ENCODE results near the gene CERT1. TPM values are rescaled to one million over a fixed set of nuclear protein-coding genes. Genes with fewer than 3 reads are reported as not detected.

CERT1 gene
- total RNA-seq, 1 experiment from 2014 or later: 30.0 TPM

DNA sequence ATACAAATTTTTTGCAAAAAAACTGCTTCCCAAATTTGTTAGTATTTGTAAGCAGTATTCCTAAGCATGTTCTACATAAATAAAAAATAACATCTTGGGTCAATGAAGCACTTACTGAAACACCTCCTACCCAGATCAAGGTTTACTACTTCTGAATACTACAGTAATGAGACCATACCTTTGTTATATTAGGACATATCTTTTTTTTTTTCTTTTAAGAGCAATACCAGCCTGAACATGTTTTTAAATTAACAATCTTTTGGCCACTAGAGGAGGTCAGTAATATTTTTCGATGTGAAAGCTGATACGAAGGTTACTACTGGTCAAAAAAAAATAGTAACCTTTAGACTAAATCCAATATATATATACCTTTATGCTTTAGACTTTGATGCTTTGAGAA, 72.7 kb downstream of the CERT1 start:
- no peak for DNase-seq (ENCODE audit: low spot score)
- no peaks in the 10 kb centered on the region for H3K36me3 ChIP-seq (ENCODE audit: insufficient read depth, low read length, poor library complexity, severe bottlenecking)
- intact Hi-C loops (cut with micrococcal nuclease; ENCODE audit: unreplicated experiment): no loop called here
- H3K4me3 ChIP-seq (ENCODE audit: low read depth, low read length, poor library complexity, severe bottlenecking): no peak overlapping the region
- no peaks in the 10 kb centered on the region for H3K4me1 ChIP-seq (ENCODE audit: insufficient read depth, low read length, poor library complexity, severe bottlenecking)
- no peaks in the 10 kb centered on the region for H3K9me3 ChIP-seq (ENCODE audit: low read depth, low read length, poor library complexity, severe bottlenecking)
- no peaks in the 10 kb centered on the region for H3K27me3 ChIP-seq (replicated peaks; ENCODE audit: insufficient read depth, low read depth, low read length, poor library complexity)
- POLR2A ChIA-PET (ENCODE audit: low non-redundant PET): interaction anchor here (0.6 kb wide), 1 partner anchor 22 kb away, joined by 3 read pairs; no protein-coding TSS in a partner anchor
- no TSS peak for BruUV-seq (replicated peaks)
- no peak overlapping the region for H3K27ac ChIP-seq (ENCODE audit: low read depth, low read length, poor library complexity, severe bottlenecking)
- CTCF ChIA-PET: no interaction called here
- no peak for TF ChIP-seq EZH2 (IDR thresholded peaks at IDR 0.05; ENCODE audit: borderline replicate concordance, low read depth, low read length, poor library complexity, severe bottlenecking)
- TF ChIP-seq, protein P1, sequence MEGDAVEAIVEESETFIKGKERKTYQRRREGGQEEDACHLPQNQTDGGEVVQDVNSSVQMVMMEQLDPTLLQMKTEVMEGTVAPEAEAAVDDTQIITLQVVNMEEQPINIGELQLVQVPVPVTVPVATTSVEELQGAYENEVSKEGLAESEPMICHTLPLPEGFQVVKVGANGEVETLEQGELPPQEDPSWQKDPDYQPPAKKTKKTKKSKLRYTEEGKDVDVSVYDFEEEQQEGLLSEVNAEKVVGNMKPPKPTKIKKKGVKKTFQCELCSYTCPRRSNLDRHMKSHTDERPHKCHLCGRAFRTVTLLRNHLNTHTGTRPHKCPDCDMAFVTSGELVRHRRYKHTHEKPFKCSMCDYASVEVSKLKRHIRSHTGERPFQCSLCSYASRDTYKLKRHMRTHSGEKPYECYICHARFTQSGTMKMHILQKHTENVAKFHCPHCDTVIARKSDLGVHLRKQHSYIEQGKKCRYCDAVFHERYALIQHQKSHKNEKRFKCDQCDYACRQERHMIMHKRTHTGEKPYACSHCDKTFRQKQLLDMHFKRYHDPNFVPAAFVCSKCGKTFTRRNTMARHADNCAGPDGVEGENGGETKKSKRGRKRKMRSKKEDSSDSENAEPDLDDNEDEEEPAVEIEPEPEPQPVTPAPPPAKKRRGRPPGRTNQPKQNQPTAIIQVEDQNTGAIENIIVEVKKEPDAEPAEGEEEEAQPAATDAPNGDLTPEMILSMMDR (conservative IDR thresholded peaks at IDR 0.05; ENCODE audit: low read depth, low read length): no peak

DNA sequence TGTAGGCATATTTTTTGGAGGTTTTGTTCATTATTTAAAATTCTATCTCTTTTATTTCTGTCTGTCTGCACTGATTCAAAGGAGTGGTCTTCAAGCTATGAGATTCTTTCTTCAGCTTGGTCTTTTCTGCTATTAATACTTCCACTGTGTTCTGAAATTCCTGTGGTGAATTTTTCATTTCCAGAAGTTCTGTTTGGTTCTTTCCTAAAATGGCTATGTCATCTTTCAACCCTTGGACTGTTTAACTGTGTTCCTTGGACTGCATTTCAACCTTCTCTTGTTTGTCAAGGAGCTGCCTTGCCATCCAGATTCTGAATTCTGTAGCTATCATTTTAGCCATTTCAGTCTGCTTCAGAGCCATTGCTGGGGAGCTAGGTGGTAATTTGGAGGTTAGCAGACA, 76.3 kb downstream of the CERT1 start:
- Histone ChIP-seq H3K4me3 (ENCODE audit: low read depth, low read length, poor library complexity, severe bottlenecking) (no peak overlapping the region), H3K4me1 (ENCODE audit: insufficient read depth, low read length, poor library complexity, severe bottlenecking) (no peaks in the 10 kb centered on the region), H3K27ac (ENCODE audit: low read depth, low read length, poor library complexity, severe bottlenecking) (no peak overlapping the region), H3K9me3 (ENCODE audit: low read depth, low read length, poor library complexity, severe bottlenecking) (no peaks in the 10 kb centered on the region), H3K27me3 (replicated peaks; ENCODE audit: insufficient read depth, low read depth, low read length, poor library complexity) (no peaks in the 10 kb centered on the region), H3K36me3 (ENCODE audit: insufficient read depth, low read length, poor library complexity, severe bottlenecking) (no peaks in the 10 kb centered on the region)
- intact Hi-C loops (cut with micrococcal nuclease; ENCODE audit: unreplicated experiment): no loop called here
- TF ChIP-seq, protein P1 (conservative IDR thresholded peaks at IDR 0.05; ENCODE audit: low read depth, low read length): no peak
- no peak for TF ChIP-seq EZH2 (IDR thresholded peaks at IDR 0.05; ENCODE audit: borderline replicate concordance, low read depth, low read length, poor library complexity, severe bottlenecking)
- CTCF ChIA-PET: no interaction called here
- no TSS peak for BruUV-seq (replicated peaks)
- POLR2A ChIA-PET (ENCODE audit: low non-redundant PET): no interaction called here
- no peak for DNase-seq (ENCODE audit: low spot score)

- Histone ChIP-seq H3K36me3 (ENCODE audit: insufficient read depth, low read length, poor library complexity, severe bottlenecking) (no peaks in the 10 kb centered on the region), H3K9me3 (ENCODE audit: low read depth, low read length, poor library complexity, severe bottlenecking) (no peaks in the 10 kb centered on the region), H3K27ac (ENCODE audit: low read depth, low read length, poor library complexity, severe bottlenecking) (no peak overlapping the region), H3K27me3 (replicated peaks; ENCODE audit: insufficient read depth, low read depth, low read length, poor library complexity) (no peaks in the 10 kb centered on the region), H3K4me3 (ENCODE audit: low read depth, low read length, poor library complexity, severe bottlenecking) (no peak overlapping the region), H3K4me1 (ENCODE audit: insufficient read depth, low read length, poor library complexity, severe bottlenecking) (no peaks in the 10 kb centered on the region)
- intact Hi-C loops (cut with micrococcal nuclease; ENCODE audit: unreplicated experiment): no loop called here
- no TSS peak for BruUV-seq (replicated peaks)
- no peak for TF ChIP-seq EZH2 (IDR thresholded peaks at IDR 0.05; ENCODE audit: borderline replicate concordance, low read depth, low read length, poor library complexity, severe bottlenecking)
- ChIA-PET POLR2A (ENCODE audit: low non-redundant PET) (no interaction called here), CTCF (no interaction called here)
- DNase-seq (ENCODE audit: low spot score): no peak
These were observed 77.5 kb downstream of the CERT1 start for GRCh38 chr5:75433814-75434506.

DNA sequence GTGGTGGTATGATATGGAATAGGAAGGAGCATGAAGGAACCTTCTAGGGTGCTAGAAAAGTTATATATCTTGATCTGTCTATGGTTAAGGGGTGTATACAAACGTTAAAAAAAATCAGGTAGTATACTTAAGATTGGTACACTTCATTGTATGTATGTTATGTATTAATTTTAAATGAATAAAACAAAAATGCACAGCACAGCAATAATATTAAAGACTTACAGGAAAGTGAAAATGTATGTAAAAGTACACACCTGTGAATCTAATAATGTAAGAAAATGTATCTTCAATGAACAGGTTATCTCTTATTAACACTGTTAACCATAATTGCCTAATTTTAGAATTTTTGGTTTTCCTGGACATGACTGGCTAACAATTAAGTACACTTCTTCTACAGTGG, 97.2 kb downstream of the CERT1 start:
- H3K9me3 ChIP-seq (ENCODE audit: low read depth, low read length, poor library complexity, severe bottlenecking): no peaks in the 10 kb centered on the region
- intact Hi-C loops (cut with micrococcal nuclease; ENCODE audit: unreplicated experiment): no loop called here
- CTCF ChIA-PET: no interaction called here
- POLR2A ChIA-PET (ENCODE audit: low non-redundant PET): no interaction called here
- TF ChIP-seq EZH2 (IDR thresholded peaks at IDR 0.05; ENCODE audit: borderline replicate concordance, low read depth, low read length, poor library complexity, severe bottlenecking): no peak
- TF ChIP-seq, protein P1 (conservative IDR thresholded peaks at IDR 0.05; ENCODE audit: low read depth, low read length): no peak
- no peak overlapping the region for H3K4me3 ChIP-seq (ENCODE audit: low read depth, low read length, poor library complexity, severe bottlenecking)
- no peaks in the 10 kb centered on the region for H3K4me1 ChIP-seq (ENCODE audit: insufficient read depth, low read length, poor library complexity, severe bottlenecking)
- no peak for DNase-seq (ENCODE audit: low spot score)
- no TSS peak for BruUV-seq (replicated peaks)
- peaks cover 8% of the 10 kb centered on the region for H3K36me3 ChIP-seq (ENCODE audit: insufficient read depth, low read length, poor library complexity, severe bottlenecking)
- H3K27me3 ChIP-seq (replicated peaks; ENCODE audit: insufficient read depth, low read depth, low read length, poor library complexity): no peaks in the 10 kb centered on the region
- no peak overlapping the region for H3K27ac ChIP-seq (ENCODE audit: low read depth, low read length, poor library complexity, severe bottlenecking)
